IgD-negative memory B cell (primary cell): ENCODE data around the gene KIF2C. TPM values are rescaled to one million over a fixed set of nuclear protein-coding genes. Genes with fewer than 3 reads are reported as not detected.

ENCODE experiments used
- polyA plus RNA-seq: library from polyadenylated mRNA; unstranded; fragments of 300-500 nt; fragmentation: Illumina TruSeq; gene quantifications from one replicate; pipeline ENCODE4 v1.2.3, GENCODE V29; 2021

Gene KIF2C
- polyA plus RNA-seq, 1 donor from 2014 or later, result 0.39 TPM

Other genes starting within 250 kb of the KIF2C start
- gene TMEM53, start 65.4 kb upstream of the KIF2C start, polyA plus RNA-seq, result 11.5 TPM
- gene ARMH1, start 65.1 kb upstream of the KIF2C start, polyA plus RNA-seq, result 5.6 TPM
- not detected for gene RNU5D-1, start 8.7 kb upstream of the KIF2C start, polyA plus RNA-seq
- 1,590 TPM for gene RPS8, start 35.7 kb downstream of the KIF2C start, polyA plus RNA-seq
- gene BEST4, start 48.3 kb downstream of the KIF2C start, polyA plus RNA-seq, result 0.94 TPM
- 9.6 TPM for gene PLK3, start 60.5 kb downstream of the KIF2C start, polyA plus RNA-seq
- gene DYNLT4, start 67.5 kb downstream of the KIF2C start, polyA plus RNA-seq, result not detected
- gene BTBD19, start 68.7 kb downstream of the KIF2C start, polyA plus RNA-seq, result not detected
- 0.21 TPM for gene PTCH2, start 103.4 kb downstream of the KIF2C start, polyA plus RNA-seq
- gene EIF2B3, start 246.8 kb downstream of the KIF2C start, polyA plus RNA-seq, result 19.3 TPM